H9 (cell line): ENCODE results near the gene TAOK1. TPM values are rescaled to one million over a fixed set of nuclear protein-coding genes. Genes with fewer than 3 reads are reported as not detected.

Experiments used
- DNase-seq: peaks from one replicate; pipeline ENCODE4 v3.0.0-alpha.2; 2017
- H2AFZ ChIP-seq: one replicate; pipeline ENCODE4 v1.6.1; 2013; ENCODE audit warnings: mild to moderate bottlenecking, low read length, control low read depth, moderate library complexity
- H2AK5ac ChIP-seq: 2 replicates; pipeline ENCODE4 v1.6.1; 2013; ENCODE audit warnings: low read length, control low read depth, mixed read lengths; ENCODE audit not compliant: insufficient read length
- H2BK120ac ChIP-seq: one replicate; pipeline ENCODE4 v1.6.1; 2013; ENCODE audit warnings: low read depth, mild to moderate bottlenecking, low read length, control low read depth, inconsistent platforms; ENCODE audit not compliant: poor library complexity, severe bottlenecking
- H2BK12ac ChIP-seq: 2 replicates; pipeline ENCODE4 v1.6.1; 2013; ENCODE audit warnings: low read length, control low read depth, mixed read lengths, low read depth; ENCODE audit not compliant: insufficient read length
- H2BK15ac ChIP-seq: 2 replicates; pipeline ENCODE4 v1.6.1; 2013; ENCODE audit warnings: low read depth, low read length, control low read depth
- H2BK20ac ChIP-seq: one replicate; pipeline ENCODE4 v1.6.1; 2013; ENCODE audit warnings: low read depth, mild to moderate bottlenecking, low read length, control low read depth, inconsistent platforms; ENCODE audit not compliant: poor library complexity, severe bottlenecking
- H2BK5ac ChIP-seq: 2 replicates; pipeline ENCODE4 v1.6.1; 2013; ENCODE audit warnings: low read length, control low read depth, mixed read lengths; ENCODE audit not compliant: insufficient read length
- H3K14ac ChIP-seq: 2 replicates; pipeline ENCODE4 v1.6.1; 2013; ENCODE audit warnings: low read length, control low read depth; ENCODE audit not compliant: insufficient read depth
- H3K18ac ChIP-seq: 2 replicates; pipeline ENCODE4 v1.6.1; 2013; ENCODE audit warnings: low read depth, mild to moderate bottlenecking, mixed read lengths, low read length, control low read depth; ENCODE audit not compliant: insufficient read length
- H3K23ac ChIP-seq: 2 replicates; pipeline ENCODE4 v1.6.1; 2013; ENCODE audit warnings: low read length, control low read depth, mixed read lengths, low read depth; ENCODE audit not compliant: insufficient read length
- H3K23me2 ChIP-seq: 2 replicates; pipeline ENCODE4 v1.6.1; 2013; ENCODE audit warnings: low read depth, mild to moderate bottlenecking, mixed read lengths, low read length, control low read depth; ENCODE audit not compliant: insufficient read length, poor library complexity, severe bottlenecking
- H3K27ac ChIP-seq: 2 replicates; pipeline ENCODE4 v1.5.1; 2013; ENCODE audit warnings: low read length, control low read depth, mixed read lengths, low read depth; ENCODE audit not compliant: insufficient read length
- H3K27me3 ChIP-seq: 2 replicates; pipeline ENCODE4 v1.6.1; 2013; ENCODE audit warnings: low read length, control low read depth, inconsistent platforms; ENCODE audit not compliant: insufficient read depth
- H3K4ac ChIP-seq: 2 replicates; pipeline ENCODE4 v1.6.1; 2013; ENCODE audit warnings: low read depth, mild to moderate bottlenecking, control low read depth, inconsistent platforms, low read length, moderate library complexity
- H3K4me1 ChIP-seq: 2 replicates; pipeline ENCODE4 v1.6.1; 2013; ENCODE audit warnings: low read length, control low read depth, inconsistent platforms; ENCODE audit not compliant: insufficient read depth
- H3K4me2 ChIP-seq: 2 replicates; pipeline ENCODE4 v1.6.1; 2013; ENCODE audit warnings: low read length, control low read depth, mixed read lengths; ENCODE audit not compliant: insufficient read length, insufficient read depth
- H3K56ac ChIP-seq: 2 replicates; pipeline ENCODE4 v1.6.1; 2013; ENCODE audit warnings: low read depth, mild to moderate bottlenecking, mixed read lengths, low read length, control low read depth; ENCODE audit not compliant: insufficient read length
- H3K79me1 ChIP-seq: 2 replicates; pipeline ENCODE4 v1.6.1; 2013; ENCODE audit warnings: low read depth, mild to moderate bottlenecking, moderate library complexity, low read length, control low read depth, inconsistent platforms; ENCODE audit not compliant: insufficient read depth, poor library complexity, severe bottlenecking
- H3K79me2 ChIP-seq: 2 replicates; pipeline ENCODE4 v1.6.1; 2013; ENCODE audit warnings: low read length, control low read depth, inconsistent platforms; ENCODE audit not compliant: insufficient read depth
- H3K9ac ChIP-seq: 2 replicates; pipeline ENCODE4 v1.6.1; 2013; ENCODE audit warnings: low read length, control low read depth, mixed read lengths; ENCODE audit not compliant: insufficient read length; ENCODE audit errors: extremely low read depth
- H3K9me3 ChIP-seq: one replicate; pipeline ENCODE4 v1.6.1; 2013; ENCODE audit warnings: low read depth, low read length, inconsistent platforms; ENCODE audit not compliant: control insufficient read depth
- H3T11ph ChIP-seq: one replicate; pipeline ENCODE4 v1.6.1; 2013; ENCODE audit warnings: mild to moderate bottlenecking, low read length, control low read depth, inconsistent platforms
- H4K20me1 ChIP-seq: one replicate; pipeline ENCODE4 v1.6.1; 2013; ENCODE audit not compliant: control insufficient read depth, insufficient read length, insufficient read depth
- H4K5ac ChIP-seq: 2 replicates; pipeline ENCODE4 v1.6.1; 2013; ENCODE audit warnings: low read depth, mild to moderate bottlenecking, mixed read lengths, low read length, control low read depth; ENCODE audit not compliant: insufficient read length
- H4K8ac ChIP-seq: replicated peaks from 2 replicates; pipeline ENCODE4 v1.6.1; 2013; ENCODE audit warnings: low read length, control low read depth, mixed read lengths, low read depth; ENCODE audit not compliant: insufficient read length
- H4K91ac ChIP-seq: 2 replicates; pipeline ENCODE4 v1.6.1; 2013; ENCODE audit warnings: low read depth, mild to moderate bottlenecking, moderate library complexity, mixed read lengths, low read length, control low read depth; ENCODE audit not compliant: insufficient read length
- H3K27ac Mint-ChIP-seq, 3 experiments: 2 replicates in 2 of 3; 3 replicates in 1 of 3; pipeline ENCODE4 v1.8.0; 2020 to 2021; ENCODE audit warnings: mixed read lengths in 3 of 3, mild to moderate bottlenecking in 1 of 3, moderate library complexity in 1 of 3
- H3K27me3 Mint-ChIP-seq: 2 replicates; pipeline ENCODE4 v1.8.0; 2021; ENCODE audit warnings: low read depth, mild to moderate bottlenecking, moderate library complexity, mixed read lengths
- H3K36me3 Mint-ChIP-seq, 3 experiments: 2 replicates in 2 of 3; 3 replicates in 1 of 3; pipeline ENCODE4 v1.8.0; 2020 to 2021; ENCODE audit warnings: low read depth in 3 of 3, mixed read lengths in 3 of 3; ENCODE audit not compliant: insufficient read depth in 1 of 3
- H3K4me1 Mint-ChIP-seq, 2 experiments: 2 replicates each; pipeline ENCODE4 v1.8.0; 2020; ENCODE audit warnings: mixed read lengths in 2 of 2
- H3K4me3 Mint-ChIP-seq, 2 experiments: 2 replicates in 1 of 2; 3 replicates in 1 of 2; pipeline ENCODE4 v1.8.0; 2020 to 2021; ENCODE audit warnings: mild to moderate bottlenecking in 2 of 2, mixed read lengths in 2 of 2, moderate library complexity in 1 of 2
- H3K9me3 Mint-ChIP-seq, 2 experiments: 2 replicates in 1 of 2; 3 replicates in 1 of 2; pipeline ENCODE4 v1.8.0; 2020; ENCODE audit warnings: mild to moderate bottlenecking in 2 of 2, mixed read lengths in 2 of 2, moderate library complexity in 1 of 2
- WGBS: extraction: QIAGEN DNeasy Blood & Tissue Kit; methylation state at CpG from one replicate; pipeline ENCODE4 v1.1.7; 2013; ENCODE audit warnings: missing lambda C conversion rate, low lambda C conversion rate, mixed read lengths; ENCODE audit not compliant: insufficient read length; ENCODE audit errors: extremely low coverage; 5-methylcytosine and 5-hydroxymethylcytosine counted together
- total RNA-seq: library from RNA; stranded (reverse); gene quantifications from 2 replicates; pipeline ENCODE4 v1.2.1, GENCODE V29; 2021
- TF ChIP-seq, protein P1 (sequence below): fragments of 200-600 bp; sonication (generic); conservative IDR thresholded peaks from 3 replicates; pipeline ENCODE4 v1.8.0; 2021; ENCODE audit warnings: antibody characterized with exemption, mild to moderate bottlenecking

Gene TAOK1
- total RNA-seq, 1 experiment from 2014 or later, result 93.0 TPM

DNA sequence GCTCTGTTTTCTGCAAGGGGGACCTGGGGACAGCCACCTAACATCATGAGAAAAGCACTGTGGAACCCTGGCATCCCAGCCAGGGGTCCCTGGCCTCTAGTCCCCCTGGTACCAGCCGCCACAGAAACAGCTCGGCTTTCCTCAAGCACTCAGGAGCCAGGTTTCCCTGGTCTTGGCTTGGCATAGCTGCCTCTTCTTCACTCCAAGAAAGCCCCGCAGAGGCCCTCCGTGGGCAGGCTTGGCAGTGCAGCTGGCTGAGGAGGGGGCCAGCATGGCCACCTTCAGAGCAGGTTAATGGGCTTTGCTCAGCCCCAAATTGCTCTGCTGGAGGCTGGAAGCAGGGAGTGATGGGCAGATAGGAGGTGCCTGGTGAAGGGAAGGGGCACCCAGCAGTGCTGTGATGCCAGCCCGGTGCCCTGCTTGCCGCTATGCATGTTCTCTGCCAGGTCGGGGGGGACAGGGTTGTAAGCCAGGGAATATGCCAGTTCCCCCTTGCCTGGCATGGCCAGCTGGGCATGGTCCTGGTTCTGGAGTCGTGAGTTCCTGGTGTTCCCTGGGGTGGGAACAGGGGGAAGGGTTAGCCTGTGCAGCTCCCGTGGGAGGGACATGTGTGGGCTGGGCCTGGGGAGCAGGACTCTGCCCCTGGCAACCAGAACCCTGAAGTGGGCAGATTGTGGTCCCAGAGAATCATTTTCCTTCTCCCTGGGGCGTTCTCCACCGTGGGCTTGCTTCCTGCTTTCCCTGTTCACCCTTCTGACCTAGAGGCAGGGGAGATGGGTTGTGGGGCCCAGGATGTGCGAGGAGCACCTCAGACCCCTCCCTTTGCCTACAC lies 206.0 kb downstream of the TAOK1 start:
- Histone ChIP-seq H3K9me3 (no peaks in the 10 kb centered on the region), H4K5ac (no peak overlapping the region), H3K18ac (no peak overlapping the region), H3K9ac (no peak overlapping the region), H3K23me2 (peaks cover 20% of the 10 kb centered on the region), H3T11ph (no peak overlapping the region), H3K79me2 (no peaks in the 10 kb centered on the region; the same call in 1 of the 2 replicates), H2BK12ac (no peak overlapping the region), H2BK20ac (no peak overlapping the region), H3K56ac (no peak overlapping the region), H3K14ac (no peak overlapping the region; the same call in 1 of the 2 replicates), H3K27me3 (no peaks in the 10 kb centered on the region), H3K4me2 (no peak overlapping the region), H2BK5ac (no peak overlapping the region), H3K79me1 (no peaks in the 10 kb centered on the region), H3K23ac (no peak overlapping the region), H2AFZ (no peak overlapping the region), H4K91ac (no peak overlapping the region), H2AK5ac (no peak overlapping the region), H3K27ac (no peak overlapping the region), H3K4me1 (peaks cover 4% of the 10 kb centered on the region; the same call in 1 of the 2 replicates), H4K20me1 (no peaks in the 10 kb centered on the region), H2BK15ac (no peak overlapping the region), H3K4ac (no peak overlapping the region), H2BK120ac (no peak overlapping the region), H4K8ac (no peak overlapping the region)
- Mint-ChIP-seq H3K4me3 (peak overlapping the region in 1 of 2 experiments; percentile 29; a peak in 2 of 5 replicates), H3K27ac (no peak overlapping the region), H3K9me3 (peaks cover 0 to 3% of the 10 kb centered on the region in 2 experiments; a peak in 1 of 5 replicates), H3K27me3 (peaks cover 2% of the 10 kb centered on the region), H3K4me1 (peaks cover 37 to 68% of the 10 kb centered on the region in 2 experiments), H3K36me3 (peaks cover 0 to 2% (median 0%) of the 10 kb centered on the region in 3 experiments; a peak in 1 of 7 replicates)
- WGBS, result no CpG with 5 or more reads among the region's 12 CpGs
- no peak for DNase-seq
- TF ChIP-seq, protein P1, sequence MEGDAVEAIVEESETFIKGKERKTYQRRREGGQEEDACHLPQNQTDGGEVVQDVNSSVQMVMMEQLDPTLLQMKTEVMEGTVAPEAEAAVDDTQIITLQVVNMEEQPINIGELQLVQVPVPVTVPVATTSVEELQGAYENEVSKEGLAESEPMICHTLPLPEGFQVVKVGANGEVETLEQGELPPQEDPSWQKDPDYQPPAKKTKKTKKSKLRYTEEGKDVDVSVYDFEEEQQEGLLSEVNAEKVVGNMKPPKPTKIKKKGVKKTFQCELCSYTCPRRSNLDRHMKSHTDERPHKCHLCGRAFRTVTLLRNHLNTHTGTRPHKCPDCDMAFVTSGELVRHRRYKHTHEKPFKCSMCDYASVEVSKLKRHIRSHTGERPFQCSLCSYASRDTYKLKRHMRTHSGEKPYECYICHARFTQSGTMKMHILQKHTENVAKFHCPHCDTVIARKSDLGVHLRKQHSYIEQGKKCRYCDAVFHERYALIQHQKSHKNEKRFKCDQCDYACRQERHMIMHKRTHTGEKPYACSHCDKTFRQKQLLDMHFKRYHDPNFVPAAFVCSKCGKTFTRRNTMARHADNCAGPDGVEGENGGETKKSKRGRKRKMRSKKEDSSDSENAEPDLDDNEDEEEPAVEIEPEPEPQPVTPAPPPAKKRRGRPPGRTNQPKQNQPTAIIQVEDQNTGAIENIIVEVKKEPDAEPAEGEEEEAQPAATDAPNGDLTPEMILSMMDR, result no peak
